GM04504 (cell line): ENCODE data around the gene HOXA4.
A peak's percentile ranks its signal among the peaks of the same experiment; 100 is the strongest.

Experiments
- DNase-seq: peaks from one replicate; pipeline ENCODE4 v3.0.0-alpha.2; 2012; ENCODE audit warnings: low read depth

HOXA4 gene

DNA sequence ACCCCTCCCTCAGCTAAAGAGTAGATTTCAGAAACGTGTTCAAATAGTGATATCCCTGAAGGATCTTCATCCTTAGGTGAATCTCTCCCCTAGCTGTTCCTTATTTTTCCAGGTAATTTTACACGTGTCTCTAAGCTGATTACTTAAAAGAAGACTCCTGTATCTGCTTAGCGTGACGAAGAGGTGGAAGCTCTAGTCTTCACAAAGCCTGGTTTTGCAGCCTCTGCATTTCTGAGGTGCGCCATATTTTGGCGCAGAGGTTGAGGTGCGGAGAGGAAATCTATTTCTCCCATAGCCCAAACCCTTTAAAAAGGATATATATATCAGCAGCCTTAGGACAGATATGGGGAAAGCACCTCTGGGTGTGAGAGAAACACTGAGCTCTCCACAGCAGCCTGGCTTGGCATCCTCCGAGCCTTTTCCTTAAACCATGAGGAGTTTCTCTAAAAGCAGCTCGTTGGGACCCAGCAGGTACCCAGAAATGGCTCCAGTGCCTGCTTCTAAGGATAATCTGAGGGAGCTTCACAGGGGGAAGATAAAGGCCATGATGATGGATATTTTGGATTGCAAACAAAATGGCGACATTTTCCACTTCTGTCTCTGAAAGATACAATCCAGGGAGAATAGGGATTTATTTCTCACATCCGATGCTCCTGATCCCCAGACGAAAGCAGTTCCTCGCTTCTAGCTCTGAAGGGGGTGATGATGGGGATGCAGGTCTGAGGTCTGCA, 25.1 kb downstream of the HOXA4 start:
- no peak for DNase-seq

DNA sequence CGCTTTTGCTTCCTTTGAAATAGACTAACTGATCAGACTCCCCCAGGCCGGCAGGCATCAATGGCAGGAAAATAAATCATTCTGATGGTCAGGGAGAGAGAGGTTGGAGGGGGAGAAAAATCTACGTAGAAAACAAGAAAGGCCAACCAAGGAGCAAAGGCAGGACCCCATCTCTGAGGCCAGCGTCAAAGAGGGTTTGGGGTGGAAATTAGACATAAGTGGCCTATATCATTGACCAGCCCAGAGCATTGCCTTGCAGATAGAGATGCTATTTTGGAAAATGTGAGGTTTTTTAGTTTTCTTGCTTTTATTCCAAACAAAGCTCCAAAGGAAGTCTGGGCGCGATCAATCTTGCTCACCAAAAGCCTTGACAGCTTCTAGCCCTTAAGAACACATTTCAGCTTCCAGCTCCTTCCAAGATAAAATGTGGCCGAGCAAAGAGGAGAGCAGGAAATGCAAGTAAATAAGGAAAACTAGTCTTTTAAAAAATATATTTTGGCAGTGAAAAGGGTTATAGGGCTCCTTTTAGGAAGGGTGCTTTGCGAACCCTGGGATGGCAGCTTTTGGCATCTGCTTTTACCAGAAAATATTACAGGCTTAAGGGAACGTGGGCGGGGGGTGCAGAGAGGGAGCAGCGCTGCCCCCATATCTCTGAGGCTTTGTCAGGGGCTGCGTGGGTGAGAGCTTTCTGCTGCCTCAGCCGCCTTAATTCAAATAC, 26.1 kb downstream of the HOXA4 start:
- DNase-seq, result no peak

DNA sequence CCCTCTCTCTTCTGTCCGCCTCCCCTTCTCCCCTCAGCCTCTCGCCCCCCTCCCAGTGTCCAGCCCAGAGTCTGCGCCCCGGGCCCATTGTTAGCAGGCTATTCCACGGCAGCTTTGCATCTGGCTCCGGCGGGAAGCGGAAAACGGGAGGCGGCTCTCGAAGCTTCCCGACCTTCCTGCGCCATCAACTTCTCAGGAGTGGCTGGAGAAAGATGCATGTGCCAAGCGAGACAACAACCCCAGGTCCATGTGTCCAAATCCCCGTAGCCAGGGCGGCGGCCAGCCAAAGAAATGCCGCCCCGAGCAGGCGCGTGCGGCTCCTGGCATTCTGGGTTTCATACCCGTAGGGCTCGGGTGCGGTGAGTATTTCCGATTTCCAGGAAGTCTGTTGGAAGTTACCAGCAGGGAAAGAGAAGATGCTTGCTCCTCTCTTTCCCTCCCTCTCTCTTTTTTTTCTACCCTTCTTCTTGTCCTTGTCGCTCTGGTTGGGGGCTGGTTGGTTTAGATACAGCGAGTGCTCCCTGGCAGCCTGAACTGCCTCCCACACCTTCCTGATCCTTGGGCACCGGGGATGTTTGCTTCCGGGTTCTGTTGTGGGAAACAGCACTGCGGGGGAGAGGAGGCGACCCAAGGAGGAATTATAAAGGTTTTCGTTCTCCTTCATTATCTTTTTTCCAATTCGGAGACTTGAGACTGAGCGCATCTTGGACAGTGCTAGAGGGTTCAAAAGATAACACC, 26.9 kb downstream of the HOXA4 start:
- DNase-seq, result no peak

DNA sequence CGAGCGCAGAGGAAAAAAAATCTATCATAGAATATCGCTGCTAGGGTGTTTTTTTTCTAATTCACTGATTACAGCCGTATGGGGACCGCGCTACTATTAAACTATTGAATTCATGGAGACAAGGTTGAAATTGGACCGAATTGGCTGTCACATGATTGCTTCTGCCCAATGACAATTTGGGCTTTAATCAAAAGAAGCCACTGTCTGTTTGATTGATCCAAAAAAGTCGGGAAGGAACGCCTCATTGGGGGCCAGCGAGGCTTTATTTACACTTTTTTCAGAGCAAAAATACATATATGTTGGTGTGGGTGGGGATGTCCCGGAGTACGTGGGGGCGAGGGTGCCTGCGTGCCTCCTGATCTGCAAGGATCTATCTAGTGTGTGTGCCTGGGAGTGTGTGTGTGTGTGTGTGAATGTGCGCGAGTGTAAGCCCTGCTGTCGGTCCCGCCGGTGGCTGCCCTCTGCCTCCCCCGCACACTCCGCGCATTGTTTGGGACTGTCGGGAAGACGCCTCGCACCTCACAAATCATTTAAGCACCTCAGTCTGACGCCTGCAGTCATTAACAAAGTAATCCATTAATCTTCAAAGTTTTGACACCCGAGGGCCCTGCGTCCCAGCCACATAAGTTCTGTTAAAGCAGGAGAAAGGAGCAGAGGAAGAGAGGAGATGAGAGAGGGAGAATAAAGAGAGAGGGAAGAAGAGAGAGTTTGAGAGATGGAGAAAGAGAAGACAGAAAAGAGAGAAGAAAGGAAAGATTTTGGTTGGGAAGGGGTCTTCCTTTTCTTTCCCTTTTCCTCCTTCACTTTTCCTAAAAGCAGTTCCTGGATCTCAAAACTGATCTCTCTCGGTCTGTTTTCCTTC, 27.7 kb downstream of the HOXA4 start, which contains the start of gene HOXA2:
Gene HOXA2 (minus strand): TSS at position 103 of the 862 bp plus-strand sequence. CDS start 183 bp downstream, outside the sequence.
- DNase-seq, result no peak

DNA sequence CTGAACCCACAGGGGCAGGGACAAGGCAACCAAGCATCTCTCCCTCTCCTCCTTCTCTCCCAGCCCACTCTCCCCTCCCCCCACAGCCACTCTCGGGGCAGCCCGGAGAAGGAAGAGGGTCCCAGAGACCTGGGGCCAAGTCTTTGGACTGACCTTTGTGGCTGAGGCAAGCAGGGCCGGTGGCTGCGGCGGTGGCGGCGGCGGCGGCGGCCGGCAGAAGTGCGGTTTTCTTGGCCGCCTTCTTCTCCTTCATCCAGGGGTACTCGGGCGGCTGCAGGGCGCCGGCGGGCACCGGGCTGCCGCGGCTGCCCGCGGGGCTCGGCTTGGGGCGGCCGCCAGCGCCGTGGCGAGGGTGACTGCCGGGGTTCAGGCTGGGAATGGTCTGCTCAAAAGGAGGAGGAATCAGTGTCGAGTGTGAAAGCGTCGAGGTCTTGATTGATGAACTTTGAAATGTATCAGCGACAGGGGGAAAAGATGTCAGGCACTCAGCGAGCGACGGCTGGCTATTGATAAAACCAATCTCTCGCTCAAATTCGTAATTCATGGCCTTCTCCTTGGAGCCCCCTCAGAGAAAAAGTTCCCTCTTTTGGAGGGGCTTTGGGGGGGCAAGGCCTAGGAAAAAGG, 28.5 kb downstream of the HOXA4 start:
- DNase-seq, result no peak

DNA sequence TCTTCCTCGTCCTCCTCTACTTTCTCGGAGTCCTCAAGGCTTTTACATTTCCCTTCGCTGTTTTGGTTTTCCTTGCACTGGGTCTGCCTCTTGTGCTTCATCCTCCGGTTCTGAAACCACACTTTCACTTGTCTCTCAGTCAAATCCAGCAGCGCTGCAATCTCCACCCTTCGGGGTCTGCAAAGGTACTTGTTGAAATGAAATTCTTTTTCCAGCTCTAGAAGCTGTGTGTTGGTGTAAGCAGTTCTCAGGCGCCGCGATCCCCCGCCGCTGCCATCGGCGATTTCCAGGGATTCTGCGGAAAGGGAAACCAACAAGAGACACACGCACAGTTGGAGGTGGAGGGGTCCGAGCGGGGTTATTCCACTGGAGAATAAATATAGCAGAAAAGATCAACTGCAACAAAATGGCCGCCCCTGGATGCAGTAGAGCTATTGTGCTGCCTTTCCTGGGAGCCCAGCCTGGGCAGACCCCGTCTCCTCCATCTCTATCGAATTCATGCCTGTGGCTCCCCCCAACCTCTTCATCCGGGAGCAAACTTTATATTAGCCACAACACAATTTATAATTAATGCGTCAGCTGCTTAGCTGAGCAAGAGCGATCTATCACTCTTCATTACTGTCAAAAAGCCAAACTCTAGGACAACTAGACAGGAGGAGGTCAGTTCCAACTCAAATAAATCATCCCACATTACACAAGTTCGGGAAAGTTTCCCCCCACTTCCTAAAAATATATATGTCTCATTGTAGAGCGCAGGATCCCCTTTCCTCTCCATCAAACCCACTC, 29.2 kb downstream of the HOXA4 start:
- no peak for DNase-seq

DNA sequence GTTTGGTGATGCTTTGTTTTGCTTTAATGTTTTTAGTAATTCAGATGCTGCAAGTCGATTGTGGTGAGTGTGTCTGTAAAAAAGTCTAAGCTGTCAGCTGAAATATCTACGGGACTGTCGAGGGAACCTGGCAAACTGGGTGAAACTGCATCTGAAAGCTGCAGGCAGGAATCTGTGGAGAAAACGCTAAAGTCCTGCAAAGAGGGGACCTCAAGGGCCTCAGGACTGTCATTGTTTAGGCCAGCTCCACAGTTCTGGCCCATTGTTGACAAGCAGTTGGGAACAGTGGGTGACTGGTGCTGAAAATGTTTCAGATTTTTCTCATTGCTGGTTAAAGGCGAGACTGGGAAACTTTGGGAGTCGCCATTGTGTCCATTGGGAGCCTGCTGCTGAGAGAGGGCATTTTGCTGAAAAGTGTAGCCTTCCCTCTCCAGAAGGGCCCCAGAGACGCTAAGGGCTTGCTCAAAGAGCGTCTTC, 29.8 kb downstream of the HOXA4 start:
- no peak for DNase-seq

DNA sequence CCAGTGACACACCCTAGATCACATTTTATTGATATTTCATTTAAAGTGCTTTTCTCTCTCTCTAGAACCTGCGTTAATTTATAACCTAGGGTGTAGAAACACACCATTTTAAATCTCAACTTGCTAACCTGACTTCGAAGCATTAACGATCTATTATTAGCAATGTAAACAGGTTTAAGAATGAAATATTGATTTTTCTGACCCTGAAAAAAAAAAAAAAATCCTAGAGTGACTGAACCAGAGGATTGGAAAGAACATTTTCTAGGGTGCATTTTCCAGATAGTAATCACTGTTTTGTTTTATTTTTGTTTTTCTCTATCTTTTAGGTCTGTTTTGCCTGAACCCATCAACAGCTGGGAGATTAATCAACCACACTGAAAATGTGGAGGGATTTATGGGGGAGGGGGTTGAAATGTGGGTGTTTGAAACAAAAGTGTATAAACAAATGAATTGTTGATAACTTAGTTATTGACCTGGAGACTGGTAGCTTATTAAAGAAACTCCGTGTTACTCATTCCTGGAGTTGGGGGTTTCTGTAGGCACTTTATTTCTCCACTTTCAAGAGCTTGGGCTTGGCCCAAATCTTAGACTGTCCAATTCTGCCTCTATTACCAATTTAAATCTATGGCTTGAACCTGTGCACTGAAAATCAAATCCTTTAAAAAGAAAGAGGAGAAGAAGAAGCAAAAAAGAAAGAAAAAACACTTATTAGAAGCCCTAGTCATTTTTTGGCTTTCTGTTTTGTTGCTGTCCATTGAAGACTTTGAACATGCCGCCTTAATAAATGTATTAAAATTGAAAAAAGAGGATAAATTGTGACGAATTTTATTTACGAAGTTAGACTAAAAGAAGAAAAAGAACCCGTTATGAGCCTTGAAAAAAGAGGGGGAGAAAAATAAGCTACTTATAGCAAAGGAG, 30.8 kb downstream of the HOXA4 start:
- DNase-seq, result no peak

DNA sequence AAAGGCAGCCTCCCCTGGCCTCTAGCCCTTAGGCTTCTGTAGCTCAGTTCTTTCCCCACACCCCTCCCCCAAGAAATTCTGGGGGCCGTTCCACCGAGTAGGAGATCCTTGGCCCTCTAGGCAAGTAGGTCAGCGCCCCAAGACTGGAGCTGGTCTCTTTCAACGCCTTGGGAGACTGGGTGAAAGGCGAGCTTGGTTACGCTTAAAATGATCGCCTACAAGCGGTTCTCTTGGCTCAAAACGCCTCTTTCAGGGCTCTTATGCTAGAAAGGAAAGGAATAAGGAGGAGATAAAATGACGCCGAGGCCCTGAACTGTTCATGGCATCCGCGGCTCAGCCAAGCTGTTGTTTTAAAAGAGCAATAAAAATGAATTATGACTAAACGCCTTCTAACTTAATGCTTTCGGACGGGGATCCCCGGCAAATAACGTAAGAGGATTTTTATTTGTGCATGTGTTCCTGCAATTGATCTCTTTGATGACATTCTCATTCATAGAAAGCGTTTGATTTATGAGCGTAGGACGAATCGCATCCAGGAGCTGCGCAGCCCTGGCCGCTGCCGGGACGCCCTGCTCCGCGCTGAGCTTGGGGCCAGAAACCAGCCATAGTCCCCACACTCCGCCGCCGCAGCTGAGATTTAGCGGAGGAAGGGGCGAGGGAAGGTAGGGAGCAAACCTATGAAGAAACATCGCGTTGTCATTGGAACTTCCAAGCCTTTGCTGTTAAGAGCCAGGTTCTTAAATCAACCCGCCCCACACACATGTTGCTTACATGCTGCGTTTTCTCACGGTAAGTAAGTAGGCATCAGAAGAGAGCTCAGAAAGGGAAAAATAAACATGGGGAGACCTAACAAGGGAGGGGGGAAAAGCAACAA, 31.7 kb downstream of the HOXA4 start:
- no peak for DNase-seq

DNA sequence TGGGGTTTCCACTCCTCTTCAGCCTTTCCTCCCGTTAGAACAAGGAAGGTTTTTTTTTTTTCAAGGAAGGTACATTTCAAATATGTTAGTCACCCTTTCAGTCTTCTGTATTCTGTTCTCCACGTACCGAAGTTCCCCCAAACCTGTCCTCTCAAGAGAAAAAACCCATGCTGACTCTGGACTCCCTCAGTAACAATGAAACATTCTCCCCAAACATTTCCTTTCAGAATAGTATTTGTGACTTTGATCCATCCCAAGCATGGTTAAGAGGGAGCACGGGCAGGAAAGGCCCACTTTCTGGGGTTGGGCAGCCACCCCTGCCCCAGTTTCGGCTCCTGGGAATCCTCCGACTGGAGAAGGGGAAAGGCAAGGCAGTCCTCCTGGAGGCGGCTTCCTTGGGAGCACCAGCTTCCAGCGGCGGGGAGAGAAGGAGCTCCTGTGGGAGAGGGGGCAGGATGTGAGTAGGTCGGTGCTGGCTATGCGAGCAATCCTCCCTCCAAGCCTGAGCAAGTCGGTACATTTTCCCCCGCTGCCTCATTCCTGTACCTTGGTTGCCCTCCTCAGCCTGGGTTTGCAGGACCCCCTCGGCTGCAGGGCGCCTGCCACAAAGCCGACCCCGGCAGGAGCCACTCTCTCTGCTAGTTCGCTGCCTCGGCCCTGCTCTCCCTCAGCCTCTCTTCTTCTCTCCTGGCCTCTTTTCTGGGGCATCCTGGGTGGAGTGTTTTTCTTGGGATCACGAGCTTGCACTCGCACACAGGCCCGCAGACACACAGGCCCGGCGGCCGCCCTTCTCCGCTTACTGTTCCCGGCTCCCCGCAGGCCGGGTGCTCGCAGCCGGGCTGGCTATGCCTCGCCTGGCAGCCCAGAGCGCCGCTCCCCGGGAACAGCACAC, 32.6 kb downstream of the HOXA4 start:
- no peak for DNase-seq

DNA sequence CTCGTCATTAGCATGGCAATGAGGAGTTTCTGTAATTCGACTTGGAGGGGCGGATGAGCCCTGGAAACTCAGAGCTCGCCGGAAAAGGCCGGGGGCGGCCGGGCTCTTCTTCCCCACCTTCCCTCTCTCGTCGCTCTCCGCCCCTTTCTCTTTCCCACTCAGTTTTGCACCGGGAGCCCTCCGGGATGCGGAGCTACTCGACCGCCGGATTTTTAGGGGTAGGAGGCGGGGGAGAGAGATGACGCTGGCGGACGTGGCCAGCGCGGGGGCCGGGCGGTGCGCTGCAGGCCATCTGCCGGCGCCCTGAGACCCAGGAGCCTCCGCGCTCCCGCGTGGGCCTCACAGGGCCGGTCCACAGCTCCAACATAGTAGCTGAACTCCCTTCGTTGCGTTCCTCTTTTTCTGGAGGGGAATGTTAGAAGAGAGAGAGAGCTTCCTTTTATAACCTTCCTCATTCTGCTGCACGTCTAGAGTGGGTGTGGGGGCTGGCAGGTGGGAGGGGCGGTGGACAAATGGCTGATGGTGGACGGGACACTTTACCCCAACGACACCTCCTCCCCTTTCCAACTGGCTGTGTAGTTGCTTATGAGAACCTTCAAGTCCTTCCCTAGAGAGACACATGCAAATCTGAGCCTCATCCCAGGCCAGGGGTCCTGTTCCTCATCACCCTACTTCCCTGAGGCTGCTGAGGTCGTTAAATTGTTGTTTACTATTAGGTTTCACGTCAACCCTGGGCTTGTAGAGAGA, 33.6 kb downstream of the HOXA4 start:
- peak; percentile 25 for DNase-seq

DNA sequence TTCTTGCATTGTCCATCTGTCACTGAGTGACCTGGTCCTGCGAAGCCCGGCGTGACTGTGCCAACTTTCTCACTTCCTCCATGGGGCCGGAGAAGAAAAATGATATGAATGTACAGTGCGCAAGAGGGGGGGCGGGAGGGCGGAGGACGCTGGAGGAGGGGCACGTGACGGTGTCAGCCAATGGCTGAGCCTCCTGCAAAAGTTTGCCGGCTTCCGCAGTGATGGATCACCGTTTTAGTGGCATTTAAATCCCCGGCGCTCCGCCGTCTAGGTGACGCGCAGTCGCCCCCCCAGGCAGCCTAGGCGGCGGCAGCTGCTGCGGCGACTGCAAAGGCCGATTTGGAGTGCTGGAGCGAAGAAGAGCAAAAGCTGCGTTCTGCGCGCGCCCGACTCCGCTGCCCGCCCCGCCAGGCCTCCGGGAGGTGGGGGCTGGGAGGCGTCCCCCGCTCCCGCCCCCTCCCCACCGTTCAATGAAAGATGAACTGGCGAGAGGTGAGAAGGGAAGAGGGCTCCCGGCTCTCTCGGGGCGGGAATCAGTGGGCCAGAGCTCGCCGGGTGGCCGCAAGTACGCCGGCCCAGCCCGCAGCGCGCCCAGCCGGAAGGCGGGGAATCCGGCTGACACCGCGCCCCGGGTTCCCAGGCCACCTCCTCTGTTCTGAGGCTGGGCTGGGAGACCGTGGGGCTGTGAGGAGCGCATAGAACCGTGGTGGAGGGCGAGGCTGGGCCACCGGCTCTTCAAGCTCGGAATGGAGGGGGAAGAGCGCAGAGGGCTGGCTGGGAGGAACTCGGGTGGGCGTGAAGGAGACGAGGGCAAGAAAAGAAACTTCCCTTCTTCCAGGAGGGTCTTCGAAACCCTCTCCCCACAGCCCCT, 34.4 kb downstream of the HOXA4 start, which contains the start of gene HOXA1:
Gene HOXA1 (minus strand): TSS at position 104 of the 871 bp plus-strand sequence. CDS start 88 bp downstream, at position 16.
- peak; percentile 77 for DNase-seq

DNA sequence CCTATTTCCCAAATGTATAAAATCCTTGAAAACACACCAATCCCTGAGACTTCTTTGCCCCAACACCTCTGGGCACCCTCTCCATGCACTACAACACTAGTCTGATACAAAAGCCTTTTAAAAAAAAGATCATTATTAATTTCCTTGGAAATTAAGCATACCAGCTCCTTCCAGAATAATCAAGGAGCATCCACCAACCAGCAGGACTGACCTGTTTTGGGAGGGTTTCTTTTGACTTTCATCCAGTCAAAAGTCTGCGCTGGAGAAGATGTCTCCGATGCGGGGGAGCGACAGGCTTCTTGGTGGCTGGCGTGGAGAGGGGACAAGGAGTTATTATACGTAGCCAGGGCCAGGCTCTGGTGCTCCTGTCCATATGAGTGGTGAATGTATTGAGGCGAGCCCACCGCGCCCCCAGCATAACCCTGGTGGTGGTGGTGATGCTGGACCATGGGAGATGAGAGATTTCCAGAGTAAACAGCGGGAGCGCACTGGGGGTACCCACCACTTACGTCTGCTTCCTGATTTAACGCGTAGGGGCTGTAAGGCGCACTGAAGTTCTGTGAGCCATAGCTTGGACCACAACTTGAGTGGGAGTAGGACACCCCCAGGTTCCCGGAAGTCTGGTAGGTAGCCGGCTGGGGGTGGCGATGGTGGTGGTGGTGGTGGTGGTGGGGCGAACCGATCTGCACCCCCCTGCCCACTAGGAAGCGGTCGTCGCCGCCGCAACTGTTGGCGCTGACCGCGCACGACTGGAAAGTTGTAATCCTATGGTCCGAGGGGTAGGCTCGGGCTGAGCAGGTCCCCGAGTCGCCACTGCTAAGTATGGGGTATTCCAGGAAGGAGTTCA, 35.3 kb downstream of the HOXA4 start:
- DNase-seq, result no peak

DNA sequence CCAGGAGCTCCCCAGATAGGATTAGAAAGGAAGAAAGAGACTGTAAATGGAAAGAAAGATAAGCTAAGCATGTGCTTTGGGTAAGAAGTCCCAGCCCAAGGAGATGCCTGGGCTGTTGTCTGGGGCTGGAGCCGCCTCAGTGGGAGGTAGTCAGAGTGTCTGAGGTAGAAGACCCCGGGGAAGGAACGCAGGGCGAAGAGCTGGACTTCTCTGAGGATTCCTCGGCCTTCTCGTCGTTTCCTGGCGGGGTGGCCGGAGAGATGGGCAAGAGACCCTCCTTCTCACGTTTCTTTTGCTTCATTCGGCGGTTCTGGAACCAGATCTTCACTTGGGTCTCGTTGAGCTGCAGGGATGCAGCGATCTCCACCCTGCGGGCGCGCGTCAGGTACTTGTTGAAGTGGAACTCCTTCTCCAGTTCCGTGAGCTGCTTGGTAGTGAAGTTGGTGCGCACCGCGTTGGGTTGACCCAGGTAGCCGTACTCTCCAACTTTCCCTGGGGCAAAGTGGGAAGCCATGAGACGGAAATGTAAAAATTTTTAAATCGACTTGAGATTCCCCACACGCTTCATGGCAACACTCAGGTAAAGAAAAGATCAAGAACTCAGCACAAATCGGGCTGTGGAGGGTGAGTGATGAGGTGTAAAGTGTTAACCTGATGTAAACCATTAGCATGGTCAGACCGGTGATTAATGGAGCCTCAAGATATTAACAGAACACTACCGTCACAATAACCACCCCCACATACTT, 36.1 kb downstream of the HOXA4 start:
- no peak for DNase-seq
